HepG2 (cell line): ENCODE measurements around the gene TTC5. TPM values are rescaled to one million over a fixed set of nuclear protein-coding genes. Genes with fewer than 3 reads are reported as not detected.

Experiments
- ATAC-seq: fragments of 200-7000 bp; cut with Tn5 transposase; 3 replicates; pipeline ENCODE4 v1.9.1; 2020; ENCODE audit warnings: mild to moderate bottlenecking, moderate library complexity
- Bru-seq: library from RNA; stranded (reverse); fragments of 400-500 nt; gene quantifications from one replicate; lab custom pipeline; 2021; lab: Mats Ljungman, UMichigan
- BruChase-seq, 2 experiments: library from RNA; stranded (reverse); fragments of 400-500 nt; gene quantifications; one replicate each; lab custom pipeline; 2021; lab: Mats Ljungman, UMichigan
- BruUV-seq: library from RNA; stranded (reverse); fragments of 400-500 nt; replicated peaks from 2 replicates; lab custom pipeline; 2021; lab: Mats Ljungman, UMichigan
- CTCF ChIA-PET: fragments of 300-600 bp; formaldehyde crosslinking; extraction: SDS; loops from one replicate; lab custom pipeline; 2021; ENCODE audit warnings: low total read pairs, inconsistent platforms, low intra/inter-chr PET ratio; lab: Yijun Ruan, JAX
- POLR2A ChIA-PET: fragments of 350-600 bp; sonication (Branson Sonifier 250); formaldehyde crosslinking; loops from one replicate; lab custom pipeline; 2020; ENCODE audit warnings: antibody characterized with exemption, inconsistent platforms; lab: Yijun Ruan, JAX
- DNase-seq: peaks from one replicate; pipeline ENCODE4 v3.0.0-alpha.2; 2015; ENCODE audit warnings: low spot score
- FAIRE-seq: peaks from 3 replicates; lab custom pipeline; 2011; peaks lifted over from hg19 to GRCh38; lab: Jason Lieb, UNC
- H2AFZ ChIP-seq: one replicate; pipeline ENCODE4 v1.6.1; 2011; ENCODE audit warnings: low read length, inconsistent platforms
- H3K27ac ChIP-seq: fragments of 300-600 bp; 3 replicates; pipeline ENCODE4 v1.8.0; 2011; ENCODE audit warnings: mixed run types, mild to moderate bottlenecking, mixed read lengths, low read length, inconsistent platforms; ENCODE audit not compliant: insufficient read depth; ENCODE audit errors: extremely low read length
- H3K27me3 ChIP-seq, 2 experiments: fragments of 200-600 bp in 1 of 2; 2 replicates in 1 of 2; 3 replicates in 1 of 2; pipeline versions ENCODE4 v1.6.0 to v1.8.0; 2011; ENCODE audit warnings: low read length in 2 of 2, mild to moderate bottlenecking in 2 of 2, moderate library complexity in 2 of 2, inconsistent platforms in 1 of 2; ENCODE audit not compliant: insufficient read depth in 2 of 2, control insufficient read depth in 1 of 2
- H3K36me3 ChIP-seq, 2 experiments: fragments of 200-600 bp in 1 of 2; replicated peaks in 1 of 2; 2 replicates in 1 of 2; 3 replicates in 1 of 2; pipeline versions ENCODE4 v1.5.1 to v1.8.0; 2011; ENCODE audit warnings: low read length in 2 of 2, inconsistent platforms in 1 of 2; ENCODE audit not compliant: insufficient read depth in 2 of 2, control insufficient read depth in 1 of 2
- H3K4me1 ChIP-seq: 2 replicates; pipeline ENCODE4 v1.5.1; 2012; ENCODE audit warnings: low read length, inconsistent platforms; ENCODE audit not compliant: insufficient read depth
- H3K4me2 ChIP-seq: 2 replicates; pipeline ENCODE4 v1.6.0; 2011; ENCODE audit warnings: low read depth, low read length, inconsistent platforms
- H3K4me3 ChIP-seq, 3 experiments: fragments of 200-600 bp in 1 of 3; sonication (generic), shearing (Covaris generic) in 1 of 3; replicated peaks in 1 of 3; 2 replicates each; pipeline ENCODE4 v1.5.1; 2011 to 2016; ENCODE audit warnings: low read length in 3 of 3, inconsistent platforms in 2 of 3, low read depth in 2 of 3, mild to moderate bottlenecking in 2 of 3, control low read depth in 1 of 3, mixed read lengths in 1 of 3; ENCODE audit not compliant: insufficient read depth in 1 of 3
- H3K79me2 ChIP-seq: one replicate; pipeline ENCODE4 v1.6.1; 2011; ENCODE audit warnings: low read length, inconsistent platforms; ENCODE audit not compliant: insufficient read depth
- H3K9ac ChIP-seq: 2 replicates; pipeline ENCODE4 v1.6.0; 2011; ENCODE audit warnings: mild to moderate bottlenecking, low read depth, low read length, inconsistent platforms; ENCODE audit not compliant: insufficient read depth
- H3K9me3 ChIP-seq: 2 replicates; pipeline ENCODE4 v1.5.1; 2012; ENCODE audit warnings: mild to moderate bottlenecking, low read length
- H4K20me1 ChIP-seq: 2 replicates; pipeline ENCODE4 v1.6.0; 2011; ENCODE audit warnings: inconsistent platforms, mild to moderate bottlenecking, low read length, moderate library complexity; ENCODE audit not compliant: insufficient read depth
- DNMT1 ChIP-seq: sonication (generic); formaldehyde crosslinking; IDR thresholded peaks from 2 replicates; pipeline ENCODE4 v1.5.1; 2020; ENCODE audit warnings: mild to moderate bottlenecking, missing genetic modification reagents
- ELF3 ChIP-seq: IDR thresholded peaks from 2 replicates; pipeline ENCODE4 v1.6.1; 2016; ENCODE audit warnings: missing genetic modification reagents, missing compliant biosample characterization
- FOXA3 ChIP-seq: IDR thresholded peaks from 2 replicates; pipeline ENCODE4 v1.6.1; 2016; ENCODE audit warnings: missing genetic modification reagents, missing compliant biosample characterization
- KDM1A ChIP-seq: IDR thresholded peaks from 2 replicates; pipeline ENCODE4 v1.6.1; 2016; ENCODE audit warnings: missing compliant biosample characterization
- KLF6 ChIP-seq: IDR thresholded peaks from 2 replicates; pipeline ENCODE4 v1.8.0; 2016; ENCODE audit warnings: missing biosample characterization, missing genetic modification reagents
- NCOR1 ChIP-seq: fragments of 200-600 bp; sonication (generic); IDR thresholded peaks from 2 replicates; pipeline ENCODE4 v1.7.0; 2017; ENCODE audit warnings: antibody characterized with exemption, low read length, borderline replicate concordance
- NFE2L1 ChIP-seq: sonication (generic); formaldehyde crosslinking; IDR thresholded peaks from 2 replicates; pipeline ENCODE4 v1.4.0; 2020; ENCODE audit warnings: missing genetic modification reagents, mild to moderate bottlenecking, borderline replicate concordance
- SMARCE1 ChIP-seq: fragments of 450-650 bp; IDR thresholded peaks from 2 replicates; pipeline ENCODE4 v1.6.1; 2017; ENCODE audit warnings: borderline replicate concordance
- U2AF2 ChIP-seq: fragments of 200-400 bp; formaldehyde crosslinking; IDR thresholded peaks from 2 replicates; pipeline ENCODE4 v1.6.1; 2017; ENCODE audit warnings: low read depth, mild to moderate bottlenecking, low read length
- ZNF260 ChIP-seq: sonication (generic); formaldehyde crosslinking; IDR thresholded peaks from 2 replicates; pipeline ENCODE4 v1.4.0; 2020; ENCODE audit warnings: missing genetic modification reagents, low read depth, mild to moderate bottlenecking, borderline replicate concordance
- ZNF564 ChIP-seq: sonication (generic); formaldehyde crosslinking; IDR thresholded peaks from 2 replicates; pipeline ENCODE4 v1.8.1; 2023; ENCODE audit warnings: mild to moderate bottlenecking, missing genetic modification reagents
- WGBS: methylation state at CpG from one replicate; pipeline ENCODE4 v1.1.6; 2017; ENCODE audit warnings: low lambda C conversion rate; 5-methylcytosine and 5-hydroxymethylcytosine counted together
- in situ Hi-C: cut with HindIII; loops from 2 replicates; pipeline ENCODE4 v1.10.0; 2017; ENCODE audit warnings: low pct_unique_long_range_greater_than_20kb; ENCODE audit not compliant: extremely low pct_ligation_motif_present
- intact Hi-C: fragments of 100-400 bp; cut with micrococcal nuclease; formaldehyde crosslinking; loops from one replicate; pipeline ENCODE4 v1.10.0; 2022; ENCODE audit not compliant: unreplicated experiment
- long read RNA-seq, 2 experiments: library from RNA in 1 of 2; library from polyadenylated mRNA in 1 of 2; stranded (forward) in 1 of 2; unstranded in 1 of 2; transcript quantifications; one replicate each; pipeline ENCODE4 v2.0.0, GENCODE V29; 2019 to 2022
- polyA minus RNA-seq, 3 experiments: library from RNA; depleted of rRNA, polyadenylated mRNA; stranded (reverse); fragments of >200 nt; gene quantifications; 2 replicates each; pipeline ENCODE4 v1.2.3, GENCODE V29; 2011; ENCODE audit warnings: low replicate concordance in 1 of 3
- polyA plus RNA-seq, 8 experiments: library from polyadenylated mRNA; depleted of rRNA in 3 of 8; stranded (reverse) in 7 of 8; unstranded in 1 of 8; fragments of >200 nt; fragmentation: Illumina TruSeq in 4 of 8; extraction: Trizol in 4 of 8; gene quantifications; 2 replicates each; pipeline versions ENCODE4 v1.2.1 to v1.2.3, GENCODE V29; 2011 to 2016; ENCODE audit warnings: low read depth in 4 of 8, missing spikeins in 1 of 8, mixed read lengths in 1 of 8; ENCODE audit not compliant: insufficient read depth in 1 of 8
- total RNA-seq, 5 experiments: library from RNA; depleted of rRNA; stranded (reverse); fragments of >200 nt; fragmentation: Illumina TruSeq; extraction: Trizol; gene quantifications; 2 replicates each; pipeline ENCODE4 v1.2.3, GENCODE V29; 2016; ENCODE audit warnings: low read depth in 1 of 5
- TF ChIP-seq, protein P1 (sequence below): sonication (generic); formaldehyde crosslinking; IDR thresholded peaks from 2 replicates; pipeline ENCODE4 v1.9.0; 2021; ENCODE audit warnings: missing genetic modification reagents, borderline replicate concordance

TTC5 gene, protein sequence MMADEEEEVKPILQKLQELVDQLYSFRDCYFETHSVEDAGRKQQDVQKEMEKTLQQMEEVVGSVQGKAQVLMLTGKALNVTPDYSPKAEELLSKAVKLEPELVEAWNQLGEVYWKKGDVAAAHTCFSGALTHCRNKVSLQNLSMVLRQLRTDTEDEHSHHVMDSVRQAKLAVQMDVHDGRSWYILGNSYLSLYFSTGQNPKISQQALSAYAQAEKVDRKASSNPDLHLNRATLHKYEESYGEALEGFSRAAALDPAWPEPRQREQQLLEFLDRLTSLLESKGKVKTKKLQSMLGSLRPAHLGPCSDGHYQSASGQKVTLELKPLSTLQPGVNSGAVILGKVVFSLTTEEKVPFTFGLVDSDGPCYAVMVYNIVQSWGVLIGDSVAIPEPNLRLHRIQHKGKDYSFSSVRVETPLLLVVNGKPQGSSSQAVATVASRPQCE
- total RNA-seq (2016; rRNA removed; fragmentation: Illumina TruSeq; extraction: Trizol) (28.5 and 44.6 TPM in 2 replicates), polyA plus RNA-seq (2011; rRNA removed) (8.2 and 8.7 TPM in 2 replicates), polyA minus RNA-seq (2011; rRNA and poly(A)+ RNA removed; ENCODE audit: low replicate concordance) (22.5 and 23.7 TPM in 2 replicates), Bru-seq, nascent RNA (percentile 75 among the genes with signal in this experiment), BruChase-seq, experiment 1, labeled RNA remaining after a 6-hour chase (percentile 72 among the genes with signal in this experiment), BruChase-seq, experiment 2, labeled RNA remaining after a 2-hour chase (percentile 69 among the genes with signal in this experiment)
- 2.1 and 3.3 TPM in 2 replicates for total RNA-seq (2016; cell fraction: cytosol; rRNA removed; fragmentation: Illumina TruSeq; extraction: Trizol; ENCODE audit: low read depth)
- total RNA-seq (2016; cell fraction: insoluble cytoplasmic fraction; rRNA removed; fragmentation: Illumina TruSeq; extraction: Trizol): 29.1 and 42.3 TPM in 2 replicates
- total RNA-seq (2016; cell fraction: membrane; rRNA removed; fragmentation: Illumina TruSeq; extraction: Trizol): 6.0 and 8.2 TPM in 2 replicates
- 24.1 and 26.3 TPM in 2 replicates for total RNA-seq (2016; cell fraction: nucleus; rRNA removed; fragmentation: Illumina TruSeq; extraction: Trizol)
- 7.3 and 7.4 TPM in 2 replicates for polyA plus RNA-seq (2011; cell fraction: cytosol; rRNA removed)
- 5.4 and 6.0 TPM in 2 replicates for polyA plus RNA-seq (2011; cell fraction: nucleus; rRNA removed)
- polyA plus RNA-seq (2012): 8.6 and 11.7 TPM in 2 replicates
- 1.1 and 1.6 TPM in 2 replicates for polyA plus RNA-seq (2016; cell fraction: cytosol; fragmentation: Illumina TruSeq; extraction: Trizol; ENCODE audit: low read depth)
- 22.6 and 24.7 TPM in 2 replicates for polyA plus RNA-seq (2016; cell fraction: insoluble cytoplasmic fraction; fragmentation: Illumina TruSeq; extraction: Trizol; ENCODE audit: low read depth)
- polyA plus RNA-seq (2016; cell fraction: membrane; fragmentation: Illumina TruSeq; extraction: Trizol; ENCODE audit: low read depth): 2.5 and 3.2 TPM in 2 replicates
- polyA plus RNA-seq (2016; cell fraction: nucleus; fragmentation: Illumina TruSeq; extraction: Trizol; ENCODE audit: insufficient read depth, low read depth): 9.8 and 12.7 TPM in 2 replicates
- polyA minus RNA-seq (2011; cell fraction: cytosol; rRNA and poly(A)+ RNA removed): 13.7 and 14.7 TPM in 2 replicates
- polyA minus RNA-seq (2011; cell fraction: nucleus; rRNA and poly(A)+ RNA removed): 39.7 and 40.9 TPM in 2 replicates
- long read RNA-seq, experiment 1, full-length matches to known transcripts: 25 of 28 reads
- long read RNA-seq, experiment 1, partial matches to known transcripts: 1 of 28 reads
- long read RNA-seq, experiment 1, other reads (novel, unspliced or antisense): 2 of 28 reads
- long read RNA-seq, experiment 2, full-length matches to known transcripts: 12 of 23 reads
- long read RNA-seq, experiment 2, partial matches to known transcripts: 3 of 23 reads
- long read RNA-seq, experiment 2, other reads (novel, unspliced or antisense): 8 of 23 reads

DNA sequence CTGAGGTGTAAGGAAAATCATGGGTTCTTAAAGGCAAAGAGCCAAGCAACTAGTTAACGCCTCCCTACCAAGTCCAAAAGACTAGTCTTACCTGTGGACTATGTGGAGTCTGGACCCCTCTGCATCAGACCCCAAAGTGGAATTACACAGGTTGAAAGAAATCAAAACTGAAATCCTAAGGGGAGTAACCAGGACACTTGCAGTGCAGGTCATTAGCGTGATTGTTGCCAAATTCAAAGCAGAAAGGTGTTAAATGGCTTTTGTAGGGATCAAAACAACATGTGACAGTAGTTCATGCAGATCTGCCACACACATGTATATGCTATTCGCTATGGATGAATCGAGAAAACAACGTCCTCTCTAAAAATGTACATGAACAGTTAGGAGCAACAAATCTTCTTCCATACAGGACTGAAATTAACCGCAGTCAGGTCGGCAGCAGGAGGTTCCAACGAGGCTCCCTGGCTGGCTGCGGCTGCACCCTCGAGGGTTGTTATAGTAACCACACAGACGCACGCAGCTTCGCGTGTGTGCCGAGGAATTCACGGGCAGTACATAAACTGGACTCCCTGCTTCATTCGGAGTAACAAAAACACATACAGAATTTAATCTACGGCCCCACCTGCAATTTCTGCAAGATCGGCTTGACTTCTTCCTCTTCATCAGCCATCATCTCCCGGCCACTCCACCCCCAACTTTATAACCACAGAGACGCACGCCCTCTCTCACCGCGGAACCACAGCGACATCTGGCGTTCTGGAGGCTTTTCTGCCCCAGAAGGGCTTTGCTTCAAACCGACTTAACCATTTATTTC lies at the start of gene TTC5:
TTC5 (minus strand) TSS at position 687 of the 814 bp plus-strand sequence; CDS start at position 673, 14 bp downstream.
- ChIA-PET CTCF (interaction anchor here (1.4 kb wide), 1 partner anchor 22 kb away, joined by 4 read pairs; no protein-coding TSS in a partner anchor), POLR2A (interaction anchor here (1.3 kb wide), 1 partner anchor 38 kb away, joined by 4 read pairs; the partner anchor contains the start of gene PARP2)
- ATAC-seq: peak; percentile 93
- Histone ChIP-seq H4K20me1 (no peaks in the 10 kb centered on the region), H3K9ac (peak within 1 kb of the TSS; percentile 78), H3K9me3 (no peaks in the 10 kb centered on the region), H3K36me3 (peaks cover 7 to 13% of the 10 kb centered on the region in 2 experiments), H3K4me3 (peak within 1 kb of the TSS; percentile 70 to 85 (median 77)), H2AFZ (peak within 1 kb of the TSS; percentile 96), H3K79me2 (peaks cover 25% of the 10 kb centered on the region), H3K27me3 (no peaks in the 10 kb centered on the region; a peak in 1 of 5 replicates), H3K4me1 (peaks cover 26% of the 10 kb centered on the region), H3K27ac (peak within 1 kb of the TSS; percentile 16), H3K4me2 (peak within 1 kb of the TSS; percentile 73)
- in situ Hi-C loops (no loop called here), intact Hi-C loops (no loop called here)
- TSS peak; percentile 80 for BruUV-seq
- DNase-seq: peak; percentile 85
- 1% methylated on average over 27 of the region's 27 CpGs for WGBS
- FAIRE-seq: peak; percentile 76
- TF ChIP-seq SMARCE1 (no peak), NFE2L1 (CRISPR knock-in tag) (no peak), ELF3 (peak; percentile 60), NCOR1 (no peak), FOXA3 (CRISPR knock-in tag) (peak; percentile 56; the same call in 1 of the 2 replicates), KLF6 (CRISPR knock-in tag) (no peak), KDM1A (0 out of 2 replicates have a peak, but pooled peaks have one; percentile 32), DNMT1 (CRISPR knock-in tag) (no peak), ZNF260 (CRISPR knock-in tag) (no peak), U2AF2 (no peak), ZNF564 (CRISPR knock-in tag) (no peak)
- TF ChIP-seq, protein P1, sequence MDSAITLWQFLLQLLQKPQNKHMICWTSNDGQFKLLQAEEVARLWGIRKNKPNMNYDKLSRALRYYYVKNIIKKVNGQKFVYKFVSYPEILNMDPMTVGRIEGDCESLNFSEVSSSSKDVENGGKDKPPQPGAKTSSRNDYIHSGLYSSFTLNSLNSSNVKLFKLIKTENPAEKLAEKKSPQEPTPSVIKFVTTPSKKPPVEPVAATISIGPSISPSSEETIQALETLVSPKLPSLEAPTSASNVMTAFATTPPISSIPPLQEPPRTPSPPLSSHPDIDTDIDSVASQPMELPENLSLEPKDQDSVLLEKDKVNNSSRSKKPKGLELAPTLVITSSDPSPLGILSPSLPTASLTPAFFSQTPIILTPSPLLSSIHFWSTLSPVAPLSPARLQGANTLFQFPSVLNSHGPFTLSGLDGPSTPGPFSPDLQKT (CRISPR knock-in tag): no peak
